NCI-H82 (cell line): Measurements from ENCODE around the gene RALGAPA2.

Experiments
- DNase-seq: peaks from one replicate; lab custom pipeline; 2025; lab: John Stamatoyannopoulos, UW

Gene RALGAPA2

DNA sequence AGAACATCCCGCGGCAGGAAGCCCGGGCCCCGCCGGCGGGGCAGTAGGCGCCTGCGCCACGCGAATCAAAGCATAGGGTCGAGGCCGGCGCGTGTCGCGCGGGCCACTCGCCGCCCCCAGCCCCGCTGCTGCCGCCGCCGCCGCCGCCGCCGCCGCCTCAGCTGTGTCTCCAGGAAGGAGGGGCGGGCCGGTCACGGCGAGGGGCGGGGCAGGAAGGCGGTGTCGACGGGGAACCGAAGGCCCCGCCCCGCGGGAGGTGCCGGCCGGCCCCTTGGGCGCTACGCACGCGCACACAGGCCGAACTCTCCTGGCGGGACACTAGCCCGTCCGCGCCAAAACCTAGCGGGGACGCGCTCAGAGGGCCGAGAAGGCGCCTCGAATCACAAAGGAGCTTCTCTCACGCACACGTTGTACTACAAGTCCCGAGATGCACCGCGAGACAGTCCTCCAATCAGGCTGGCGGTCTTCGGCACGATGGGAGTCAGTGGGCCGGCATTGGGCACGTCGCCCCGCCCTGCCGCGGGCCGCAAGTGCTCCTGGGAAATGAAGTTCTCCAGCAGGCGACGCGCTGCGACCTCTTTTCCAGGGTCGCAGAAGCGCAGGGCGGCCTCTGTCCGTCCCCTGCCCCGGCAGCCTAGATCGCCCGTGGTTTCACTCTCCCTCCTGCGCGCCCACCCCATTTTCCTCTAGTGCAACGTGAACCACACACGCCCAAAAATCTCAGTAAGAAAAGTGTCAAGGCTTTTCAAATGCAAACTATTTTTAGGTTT, at the start of gene RALGAPA2:
Gene RALGAPA2 (minus strand): TSS at position 171 of the 770 bp plus-strand sequence. CDS start 164 bp downstream, at position 7.
- peak; percentile 99 for DNase-seq

GRCh38 chr20:20761301-20761700, 48.9 kb upstream of the RALGAPA2 start:
- DNase-seq: no peak

DNA sequence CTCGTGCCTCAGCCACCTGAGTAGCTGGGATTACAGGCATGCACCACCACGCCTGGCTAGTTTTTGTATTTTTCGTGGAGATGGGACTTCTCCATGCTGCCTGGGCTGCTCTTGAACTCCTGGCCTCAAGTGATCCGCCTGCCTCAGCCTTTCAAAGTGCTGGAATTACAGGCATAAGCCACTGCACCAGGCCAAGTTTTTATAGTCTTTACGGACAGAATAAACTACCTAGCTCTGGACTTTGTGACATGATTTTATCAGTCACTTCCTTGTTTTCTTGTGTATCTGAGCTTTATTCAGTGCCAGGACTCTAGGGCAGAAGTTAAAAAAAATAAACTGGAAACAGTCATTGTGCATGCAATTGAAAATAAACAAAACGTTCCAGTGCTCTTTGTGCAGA, 46.7 kb upstream of the RALGAPA2 start:
- no peak for DNase-seq

- no peak for DNase-seq
Observed at GRCh38 chr20:20755674-20756319, 43.4 kb upstream of the RALGAPA2 start.

- DNase-seq: no peak
Observed at GRCh38 chr20:20755231-20755630, 42.8 kb upstream of the RALGAPA2 start.

GRCh38 chr20:20754714-20755113, 42.3 kb upstream of the RALGAPA2 start:
- no peak for DNase-seq

DNA sequence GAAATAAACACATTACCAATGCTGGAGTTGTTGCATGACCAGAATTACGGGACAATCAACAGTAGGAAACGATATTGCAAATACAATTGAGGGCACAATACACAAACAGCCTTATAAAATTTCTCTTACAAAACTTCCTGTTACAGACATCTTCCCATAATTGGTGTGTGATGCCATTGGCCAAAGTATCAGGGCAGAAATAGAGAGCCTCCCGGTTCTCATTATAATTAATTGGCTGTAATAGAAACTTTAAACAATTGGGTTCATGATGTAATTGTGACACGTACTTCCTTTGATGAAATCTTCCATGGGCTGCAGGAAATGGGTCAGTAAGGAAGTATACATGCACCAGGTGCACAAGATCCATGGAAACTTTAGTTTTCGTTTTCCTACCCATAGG, 40.3 kb upstream of the RALGAPA2 start:
- DNase-seq: no peak

- DNase-seq: no peak
Observed at GRCh38 chr20:20747298-20747697, 34.9 kb upstream of the RALGAPA2 start.

GRCh38 chr20:20744170-20744725, 31.8 kb upstream of the RALGAPA2 start:
- no peak for DNase-seq

- DNase-seq: peak; percentile 71
Observed at GRCh38 chr20:20743511-20744169, 31.2 kb upstream of the RALGAPA2 start.

DNA sequence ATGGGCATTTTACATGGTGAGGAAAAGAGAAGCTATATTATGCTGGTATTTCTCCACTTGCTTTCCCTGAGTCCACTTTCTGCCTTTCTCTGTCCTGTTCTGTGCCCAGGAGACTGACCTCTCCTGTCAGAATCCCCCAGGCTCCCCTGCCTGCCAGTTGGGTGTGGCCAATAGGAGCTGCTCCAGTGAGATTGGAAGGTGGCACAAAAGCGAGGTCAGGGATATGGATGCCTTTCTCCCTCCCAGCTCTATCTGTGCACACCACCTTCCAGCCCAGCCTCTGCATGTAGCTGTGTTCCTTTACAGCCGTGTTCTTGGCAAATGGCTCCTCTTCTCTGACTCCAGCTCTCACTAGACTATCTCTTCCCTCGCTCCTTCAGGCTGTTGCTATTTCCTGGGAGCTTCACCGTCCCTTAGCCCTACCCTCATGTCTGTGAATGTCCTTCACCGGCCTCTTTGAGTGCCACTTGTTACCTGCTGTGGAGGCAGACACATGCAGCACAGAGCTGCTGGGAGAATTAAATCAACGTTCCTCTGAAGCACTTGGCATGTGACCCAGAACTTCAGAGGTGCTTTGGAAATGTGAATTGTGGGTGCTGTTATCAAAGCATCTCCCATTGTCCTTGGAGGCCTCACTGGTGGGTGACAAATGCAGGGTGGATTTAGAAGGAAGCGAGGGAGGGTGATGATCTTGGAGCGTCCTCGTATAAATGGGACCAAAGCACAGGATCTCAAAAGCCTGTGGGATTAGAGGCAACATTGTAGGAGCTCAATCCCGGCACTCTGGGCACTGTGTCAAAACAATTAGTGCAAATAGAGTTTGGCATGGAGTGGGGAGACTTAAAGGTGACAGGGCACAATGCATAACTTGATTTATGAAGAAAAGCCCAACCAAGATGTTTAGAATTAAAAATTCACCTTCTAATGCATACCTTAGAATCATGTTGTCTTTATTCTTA, 28.9 kb upstream of the RALGAPA2 start:
- DNase-seq: peak; percentile 32

DNA sequence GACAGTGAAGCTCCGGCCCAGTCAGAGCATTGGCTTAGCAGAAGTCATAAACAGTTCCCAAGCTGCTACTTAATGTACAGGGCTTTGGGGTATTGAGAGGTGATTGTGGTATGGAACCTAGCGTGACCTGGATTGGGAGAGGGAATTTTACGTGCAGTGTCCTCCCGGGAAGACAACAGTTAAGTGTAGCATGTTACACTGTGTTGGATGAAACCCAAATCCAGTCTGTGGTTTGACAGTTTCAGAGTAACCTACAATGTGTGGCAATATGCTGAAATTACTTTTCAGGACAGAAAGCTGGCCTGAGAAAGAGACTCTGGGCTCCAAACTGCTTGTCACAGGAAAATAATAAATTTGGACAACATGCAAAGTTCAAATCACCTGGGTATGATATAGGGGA, 28.1 kb upstream of the RALGAPA2 start:
- DNase-seq: no peak

GRCh38 chr20:20737158-20737557, 24.7 kb upstream of the RALGAPA2 start:
- no peak for DNase-seq

DNA sequence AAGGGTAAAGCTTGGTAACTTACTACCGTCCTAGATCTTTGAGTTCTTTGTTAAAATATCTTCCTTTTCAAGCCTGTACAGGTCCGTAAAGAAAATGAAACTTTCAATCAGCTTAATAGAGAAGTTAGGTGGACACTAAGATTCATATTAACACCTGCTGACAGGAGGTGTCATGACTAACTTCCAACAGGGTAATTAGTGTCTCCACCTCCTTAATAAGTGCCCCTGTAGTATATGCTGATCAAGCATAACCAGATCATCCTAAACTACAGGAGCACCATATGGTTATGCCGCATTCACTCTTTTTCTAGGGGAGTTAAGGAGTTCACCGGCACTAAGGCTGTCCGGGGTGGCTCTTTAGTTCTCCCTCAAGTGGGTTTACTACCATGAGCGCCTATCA, 23.9 kb upstream of the RALGAPA2 start:
- peak; percentile 87 for DNase-seq

DNA sequence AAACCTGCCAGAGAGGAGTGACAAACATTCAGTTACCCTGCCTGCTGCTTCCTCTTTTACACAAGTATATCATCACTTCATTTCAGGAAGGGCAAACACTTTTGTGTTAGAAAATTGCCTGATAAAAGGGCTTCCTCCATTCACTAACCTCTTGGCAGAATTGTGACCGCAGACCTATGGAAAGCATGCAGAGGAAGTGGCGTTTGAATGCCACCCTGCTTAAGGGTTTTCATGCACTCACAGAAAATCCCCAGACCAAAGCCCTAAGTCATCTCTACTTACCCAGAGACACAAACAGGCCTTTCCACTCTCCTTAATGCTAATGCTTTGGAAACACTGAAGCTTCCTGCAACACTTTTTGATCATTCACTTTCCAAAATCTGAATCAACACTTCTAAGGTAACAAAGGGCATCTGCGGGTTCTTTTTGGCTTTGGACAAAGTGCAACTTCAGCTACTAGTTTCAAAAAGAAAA, 22.1 kb upstream of the RALGAPA2 start:
- peak; percentile 70 for DNase-seq

- DNase-seq: no peak
Observed at GRCh38 chr20:20733943-20734342, 21.5 kb upstream of the RALGAPA2 start.

DNA sequence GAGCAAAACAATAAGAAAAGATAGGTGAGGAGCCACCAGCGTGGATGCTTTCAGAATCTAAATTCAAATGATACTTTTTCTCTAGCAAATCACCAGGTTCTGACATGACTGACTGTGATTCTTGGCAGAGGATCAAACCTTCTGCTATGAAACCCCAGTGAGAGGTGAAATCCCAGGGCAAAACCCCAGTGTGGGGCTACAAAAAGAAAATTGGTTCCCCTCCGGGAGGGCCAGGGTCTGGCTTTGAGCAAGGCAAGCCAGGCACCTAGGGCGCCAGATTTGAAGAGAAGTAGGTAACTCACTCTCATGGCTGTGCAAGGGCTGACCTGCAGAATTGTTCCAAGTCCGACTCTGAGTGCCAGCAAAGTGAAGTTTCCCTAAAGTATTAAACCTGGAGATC, 20.2 kb upstream of the RALGAPA2 start:
- no peak for DNase-seq

DNA sequence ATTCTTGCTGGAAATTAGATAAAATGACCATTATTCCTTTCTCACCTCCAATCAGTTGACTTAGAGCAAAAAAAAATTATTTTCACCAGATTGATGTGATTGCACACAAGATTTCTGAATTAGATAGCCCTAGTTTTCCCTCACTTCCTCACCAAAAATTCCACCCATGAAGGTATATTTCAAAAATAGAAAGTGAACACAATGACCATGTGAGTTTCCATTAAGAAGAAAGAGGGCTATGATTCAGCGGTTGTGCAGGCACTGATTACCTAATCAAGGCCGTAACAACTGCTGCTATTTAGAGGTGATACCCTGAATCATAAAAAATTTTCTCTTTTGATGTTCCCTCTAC, 19.5 kb upstream of the RALGAPA2 start:
- no peak for DNase-seq

GRCh38 chr20:20731000-20731944, 18.8 kb upstream of the RALGAPA2 start:
- no peak for DNase-seq

DNA sequence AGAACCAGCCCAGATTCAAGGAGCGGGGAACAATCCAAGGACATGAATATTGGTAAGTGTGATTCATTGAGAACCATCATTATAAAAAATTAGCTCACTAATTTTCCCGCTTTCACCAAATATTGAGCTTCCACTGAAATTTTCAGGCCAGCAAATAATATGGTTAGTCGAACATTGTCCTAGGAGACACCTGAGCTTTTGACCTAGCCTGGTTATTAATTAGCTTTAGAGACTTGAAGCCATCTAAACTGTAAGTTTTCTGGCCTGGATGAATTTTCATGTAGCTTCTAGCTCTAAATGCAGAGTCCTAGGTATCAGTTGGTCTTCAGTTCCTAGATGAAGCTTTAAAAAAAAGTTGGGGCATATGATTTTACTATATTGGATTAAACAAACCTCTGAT, 17.1 kb upstream of the RALGAPA2 start:
- DNase-seq: no peak
